HT1080 (cell line): ENCODE results near the gene TRIM23. TPM values are rescaled to one million over a fixed set of nuclear protein-coding genes. Genes with fewer than 3 reads are reported as not detected.
"Not testable (repeated sequence)": the region's sequence is repeated elsewhere in the genome, so short reads cannot be mapped to it uniquely, and the experiment has no call there.

Experiments used
- DNase-seq: peaks from one replicate; pipeline ENCODE4 v3.0.0-alpha.2; 2015; ENCODE audit warnings: low read depth
- polyA plus RNA-seq, 2 experiments: library from polyadenylated mRNA; depleted of rRNA; stranded (reverse); fragments of >200 nt; gene quantifications; 2 replicates each; pipeline ENCODE4 v1.2.3, GENCODE V29; 2015
- total RNA-seq: library from RNA; depleted of rRNA; stranded (reverse); fragments of >200 nt; shearing (Covaris generic); gene quantifications from 2 replicates; pipeline ENCODE4 v1.2.3, GENCODE V29; 2014; rRNA removed

The TRIM23 gene
- 13.8 and 14.0 TPM in 2 replicates for total RNA-seq
- polyA plus RNA-seq (2015; cell fraction: cytosol; rRNA removed), result 5.4 and 8.4 TPM in 2 replicates
- polyA plus RNA-seq (2015; cell fraction: nucleus; rRNA removed), result 13.9 and 15.8 TPM in 2 replicates

DNA sequence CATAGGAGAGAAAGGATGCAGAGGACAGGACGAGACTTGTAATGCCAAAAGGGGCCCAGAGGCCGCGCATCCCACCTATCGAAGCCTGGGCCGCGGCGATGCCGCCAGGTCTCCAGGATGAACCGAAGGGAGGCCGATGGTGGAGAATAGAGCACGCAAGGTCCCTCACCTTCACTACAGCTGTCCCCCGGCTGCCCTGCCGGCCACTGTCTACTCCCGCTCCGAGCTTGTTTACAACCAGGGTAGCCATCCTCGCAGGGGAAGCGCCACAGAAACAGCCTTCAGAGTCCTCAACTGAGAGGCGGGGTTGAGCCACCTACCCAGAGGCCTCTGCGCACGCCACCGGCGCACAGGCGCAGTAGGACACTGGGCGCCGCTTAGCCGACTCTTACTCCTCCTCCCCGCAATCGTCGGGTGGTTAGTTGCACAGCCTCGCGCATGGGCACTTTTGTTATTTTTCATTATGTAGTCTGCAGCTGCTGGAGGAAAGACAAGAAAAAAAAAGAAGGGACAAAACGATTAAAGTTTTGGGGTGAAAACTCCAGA lies at the start of gene TRIM23:
Gene TRIM23 (minus strand): TSS at position 309 of the 546 bp plus-strand sequence. CDS start 59 bp downstream, at position 250.
- peak; percentile 91 for DNase-seq

DNA sequence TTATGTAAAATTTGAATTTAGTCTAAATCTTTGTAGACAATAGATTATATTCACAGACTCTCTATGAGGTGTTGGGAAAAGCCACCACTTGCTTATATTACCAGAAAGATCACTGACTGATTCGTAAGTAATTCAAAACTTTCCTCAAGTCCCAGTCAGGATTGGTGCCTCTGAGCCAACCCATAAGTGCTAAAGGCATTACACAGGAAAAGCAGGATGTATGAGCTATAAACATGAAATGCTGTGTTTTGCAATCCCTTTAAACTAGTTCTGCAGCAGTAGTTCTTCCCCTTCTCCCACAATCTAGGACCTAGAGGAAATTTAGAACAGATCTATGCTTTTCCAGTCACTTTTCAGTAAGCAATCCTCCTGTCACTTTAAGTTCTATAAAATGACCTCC lies 48.7 kb upstream of the TRIM23 start:
- peak; percentile 42 for DNase-seq

DNA sequence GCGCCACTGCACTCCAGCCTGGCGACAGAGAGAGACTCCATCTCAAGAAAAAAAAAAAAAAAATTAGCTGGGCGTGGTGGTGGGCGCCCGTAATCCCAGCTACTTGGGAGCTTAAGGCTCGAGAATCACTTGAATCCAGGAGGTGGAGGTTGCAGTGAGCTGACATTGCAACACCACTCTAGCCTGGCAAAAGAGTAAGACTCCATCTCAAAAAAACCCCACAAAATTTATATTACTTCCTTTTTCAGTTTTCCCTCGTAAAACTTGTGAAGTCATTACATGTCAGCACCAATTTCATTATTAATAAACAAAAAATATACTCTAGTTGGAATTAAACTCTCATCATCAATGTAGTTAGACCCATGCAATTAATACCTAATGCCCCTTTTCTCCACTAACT lies 44.6 kb upstream of the TRIM23 start:
- no peak for DNase-seq

DNA sequence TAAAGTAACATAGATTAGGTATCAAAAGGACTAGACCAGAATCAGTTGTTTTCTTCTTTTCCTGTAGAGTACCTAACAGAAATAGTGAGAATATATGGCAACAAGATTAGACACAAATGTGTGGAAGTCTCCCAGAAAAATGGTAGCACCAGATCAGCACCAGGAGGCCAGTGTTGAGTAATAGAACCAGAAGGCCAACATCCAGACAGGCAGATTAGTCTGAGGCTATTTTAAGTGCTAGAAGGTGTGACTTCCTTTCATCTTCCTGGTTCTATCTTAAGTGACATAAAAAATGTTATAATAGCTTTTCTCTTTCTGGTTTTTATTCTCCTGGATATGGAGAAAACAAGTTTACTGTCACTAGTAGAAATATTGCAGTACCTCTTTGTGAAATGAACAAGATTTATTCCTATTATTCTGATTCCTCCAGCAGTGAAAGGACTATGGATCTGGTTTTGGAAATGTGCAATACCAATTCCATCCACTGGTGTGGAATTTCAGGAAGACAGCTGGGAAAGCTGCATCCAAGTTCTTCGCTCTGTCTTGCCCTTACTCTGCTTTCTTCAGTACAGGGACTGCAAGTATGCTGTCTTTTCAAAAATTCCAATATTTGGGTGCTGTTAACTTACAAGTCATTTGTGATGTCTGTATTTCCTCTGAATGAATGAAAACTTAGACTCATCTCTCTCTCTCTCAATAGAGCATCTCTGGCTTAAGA lies 39.8 kb upstream of the TRIM23 start:
- DNase-seq, result peak; percentile 10

DNA sequence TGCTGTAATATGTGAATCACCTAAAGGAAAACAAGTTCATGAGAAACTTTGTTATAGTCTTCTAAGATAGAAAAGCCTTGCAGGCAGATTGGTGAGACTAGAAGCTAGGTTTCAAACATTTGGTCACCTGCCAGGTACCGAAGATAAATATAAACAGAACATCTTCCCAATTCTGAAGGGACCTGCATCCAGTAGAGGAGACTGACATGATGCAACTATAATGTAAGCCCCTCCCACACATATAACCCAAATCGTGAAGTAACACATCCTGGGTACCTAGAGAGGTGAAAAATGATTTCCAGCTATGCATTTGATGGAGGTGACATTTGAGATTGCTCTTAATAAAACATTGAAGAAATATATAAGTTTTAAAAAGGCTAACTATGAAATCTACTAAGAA lies 30.6 kb upstream of the TRIM23 start:
- DNase-seq, result no peak

DNA sequence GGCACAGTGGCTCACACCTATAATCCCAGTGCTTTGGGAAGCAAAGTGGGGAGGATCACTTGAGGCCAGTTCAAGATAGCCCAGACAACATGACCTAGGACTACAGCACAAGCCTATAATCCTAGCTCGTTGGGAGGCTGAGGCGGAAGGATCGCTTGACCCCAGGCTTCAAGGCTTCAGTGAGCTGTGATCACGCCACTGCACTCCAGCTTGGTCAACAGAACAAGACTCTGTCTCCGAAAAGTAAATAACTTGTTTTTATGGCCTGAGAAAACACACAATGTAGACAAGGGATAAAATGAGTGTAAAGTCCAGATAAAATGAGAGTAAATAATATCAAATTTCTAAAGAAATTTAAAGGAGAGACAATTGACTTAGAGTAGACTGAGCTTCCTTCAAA lies 27.0 kb upstream of the TRIM23 start:
- no peak for DNase-seq

DNA sequence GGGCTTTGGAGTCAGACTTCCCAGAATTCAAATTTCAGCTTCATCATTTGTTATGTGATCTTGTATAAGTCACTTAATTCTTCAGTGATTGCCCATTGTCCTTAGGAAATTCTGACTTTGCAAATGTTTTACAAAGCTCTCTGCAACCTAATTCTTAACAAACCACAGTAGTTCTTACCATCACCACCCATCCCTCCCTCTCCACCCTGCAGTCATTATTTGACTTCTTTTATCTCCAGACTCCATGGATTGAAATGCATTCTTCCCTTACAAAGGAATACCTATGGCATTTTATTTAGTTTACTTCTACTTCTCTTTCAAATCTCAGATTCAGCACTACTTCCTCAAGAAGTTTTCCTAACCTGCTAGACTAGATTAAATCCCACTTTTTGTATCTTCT lies 23.8 kb upstream of the TRIM23 start:
- DNase-seq, result no peak

DNA sequence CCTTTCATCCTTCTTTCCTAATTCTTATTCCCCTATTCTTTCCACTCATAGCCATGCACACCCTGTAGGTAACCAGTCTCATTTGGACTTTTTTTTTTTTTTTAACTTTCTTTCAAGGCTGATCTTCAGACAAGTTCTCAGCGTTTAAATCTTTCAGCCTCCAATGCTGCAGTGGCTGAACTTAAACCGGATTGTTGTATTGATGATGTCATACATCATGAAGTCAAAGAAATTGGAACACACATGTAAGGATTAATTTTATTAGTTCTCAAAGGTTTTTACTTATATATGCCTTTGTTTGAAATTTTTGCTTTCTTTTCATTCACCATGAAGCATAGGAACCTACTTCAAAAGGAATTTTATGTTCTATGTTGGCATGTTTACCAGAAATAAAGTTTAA lies 22.8 kb upstream of the TRIM23 start:
- DNase-seq, result no peak

DNA sequence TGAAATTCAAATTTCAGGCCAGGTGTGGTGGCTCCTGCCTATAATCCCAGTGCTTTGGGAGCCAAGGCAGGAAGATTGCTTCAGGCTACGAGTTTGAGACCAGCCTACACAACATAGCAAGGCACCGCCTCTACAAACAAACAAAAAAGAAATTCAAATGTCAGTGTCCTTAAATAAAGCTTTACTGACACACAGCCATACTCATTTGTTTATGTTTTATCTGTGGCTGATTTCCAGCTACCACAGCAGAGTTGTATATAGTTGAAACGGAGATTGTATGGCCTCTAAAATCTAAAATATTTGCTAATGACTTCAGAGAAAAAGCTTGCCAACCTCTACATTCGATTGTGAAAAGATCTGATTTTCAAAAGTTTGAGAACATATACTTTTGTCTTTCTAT lies 16.1 kb upstream of the TRIM23 start:
- no peak for DNase-seq

DNA sequence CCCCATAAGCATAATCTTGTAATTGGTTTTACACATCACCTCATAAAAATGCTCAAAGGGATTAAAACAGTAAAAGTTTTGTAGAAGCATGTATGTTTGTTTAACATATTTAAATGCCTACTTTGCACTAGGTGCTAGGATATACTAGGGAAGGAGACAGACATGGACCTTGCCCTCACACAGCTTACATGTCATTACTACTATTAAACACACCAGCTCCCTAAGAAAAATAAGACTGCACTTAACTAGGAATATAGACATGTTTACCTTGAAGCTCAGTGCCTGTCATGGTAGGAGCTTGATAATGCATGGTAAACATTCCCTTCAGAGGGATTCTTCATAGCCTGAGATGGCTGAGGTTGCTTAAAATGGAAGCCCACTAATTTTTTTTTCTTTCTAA lies 6.8 kb upstream of the TRIM23 start:
- DNase-seq, result no peak

DNA sequence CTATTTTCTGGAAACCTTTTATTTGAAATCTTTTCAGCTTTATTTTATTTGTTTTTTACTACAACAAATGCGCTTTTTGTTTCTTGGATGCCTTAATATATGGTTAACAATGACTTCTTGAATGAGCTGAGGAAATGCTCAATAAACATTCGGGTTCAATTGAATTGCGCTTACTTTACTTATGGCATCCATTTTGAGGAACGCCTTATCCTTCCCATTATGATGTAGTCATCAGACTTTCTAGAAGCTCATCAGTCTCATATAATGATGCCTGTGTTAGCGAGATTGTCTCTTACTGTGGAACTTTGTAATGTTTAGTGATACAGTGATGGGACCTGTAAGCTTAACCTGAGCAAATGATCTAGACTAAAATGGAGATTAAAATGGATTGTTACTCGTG lies 1.6 kb upstream of the TRIM23 start:
- DNase-seq, result no peak

DNA sequence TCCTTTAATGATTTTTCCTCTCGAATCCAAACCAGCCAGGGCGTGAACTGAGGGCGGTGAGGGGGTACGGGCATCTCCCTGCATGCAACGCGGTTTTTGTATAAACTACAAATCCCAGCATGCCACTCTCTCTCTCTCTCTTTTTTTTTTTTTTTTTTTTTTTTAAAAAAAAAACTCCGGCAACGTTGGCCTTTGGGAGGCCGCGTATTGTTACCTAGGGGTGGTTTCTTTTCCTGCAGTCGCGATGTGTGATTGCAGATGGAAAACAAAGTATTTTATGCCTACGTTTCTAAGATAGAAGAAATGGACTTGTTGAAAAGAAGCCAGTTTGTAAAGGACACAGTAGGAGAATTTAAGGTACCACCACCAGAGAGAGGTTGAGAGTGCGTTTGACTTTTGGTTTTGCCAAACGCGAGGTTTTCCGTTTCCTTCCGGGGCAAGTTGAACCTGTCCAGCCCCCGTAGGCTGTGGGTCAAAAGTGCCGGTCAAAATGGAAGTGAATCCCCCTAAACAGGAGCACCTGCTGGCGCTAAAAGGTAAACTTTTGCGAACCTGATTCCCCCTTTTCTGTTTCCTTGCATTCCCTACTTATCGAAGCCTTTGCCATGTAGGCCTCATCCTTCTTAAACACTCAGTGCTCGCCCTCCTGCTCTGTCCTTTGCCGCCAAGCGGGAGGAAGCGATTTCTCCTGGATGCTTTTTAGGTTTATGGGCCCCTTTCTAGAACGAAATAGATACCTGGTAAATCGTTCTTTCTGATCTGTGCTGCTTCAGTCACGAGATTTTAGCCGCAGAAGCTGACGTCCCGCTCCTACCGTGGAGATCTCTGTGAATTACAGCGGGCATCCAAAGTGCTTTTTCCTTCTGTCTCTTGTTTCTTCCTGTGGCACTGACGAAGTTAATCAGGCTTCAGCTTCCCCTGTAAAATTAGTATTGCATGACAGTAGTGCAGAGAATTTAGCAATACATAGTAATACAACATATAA lies 730 bp upstream of the TRIM23 start, which contains the start of the genes SHLD3 and TRAPPC13:
Gene SHLD3 (plus strand): TSS at position 457 of the 985 bp plus-strand sequence. CDS start 4,561 bp downstream, outside the sequence.
Gene TRAPPC13 (plus strand): TSS at position 457 of the 985 bp plus-strand sequence. CDS start 34 bp downstream, at position 491.
- DNase-seq, result peak; percentile 93

DNA sequence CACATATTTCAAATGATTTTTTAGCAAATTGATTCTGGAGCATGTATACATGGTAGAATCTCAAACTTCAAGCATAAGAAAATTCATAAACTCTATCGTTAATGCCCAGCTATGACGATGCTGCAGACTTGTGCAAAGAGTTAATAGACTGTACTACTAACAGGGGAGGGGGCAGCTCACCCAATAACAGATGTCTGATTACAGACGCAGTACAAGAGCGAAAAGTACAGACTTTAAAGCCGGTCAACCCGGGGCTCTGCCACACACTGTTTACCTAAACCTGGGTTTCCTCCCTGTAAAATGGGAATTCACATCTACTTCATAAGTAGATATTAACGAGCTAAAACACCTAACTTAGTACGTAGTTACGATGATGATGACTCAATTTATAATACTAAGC lies 651 bp downstream of the TRIM23 start:
- no peak for DNase-seq

DNA sequence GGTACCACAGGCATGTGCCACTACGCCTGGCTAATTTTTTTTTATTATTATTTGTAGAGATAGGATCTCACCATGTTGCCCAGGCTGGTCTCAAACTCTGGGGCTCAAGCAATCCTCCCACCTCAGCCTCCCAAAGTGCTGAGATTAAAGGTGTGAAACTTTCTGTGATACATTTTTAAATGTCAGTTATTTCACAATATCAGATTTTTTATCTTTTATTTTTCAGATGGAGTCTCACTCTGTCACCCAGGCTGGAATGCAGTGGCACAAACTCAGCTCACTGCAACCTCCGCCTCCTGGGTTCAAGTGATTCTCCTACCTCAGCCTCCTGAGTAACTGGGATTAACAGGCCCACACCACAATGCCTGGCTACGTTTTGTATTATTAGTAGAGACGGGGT lies 2.2 kb downstream of the TRIM23 start:
- DNase-seq, result not testable (repeated sequence)

DNA sequence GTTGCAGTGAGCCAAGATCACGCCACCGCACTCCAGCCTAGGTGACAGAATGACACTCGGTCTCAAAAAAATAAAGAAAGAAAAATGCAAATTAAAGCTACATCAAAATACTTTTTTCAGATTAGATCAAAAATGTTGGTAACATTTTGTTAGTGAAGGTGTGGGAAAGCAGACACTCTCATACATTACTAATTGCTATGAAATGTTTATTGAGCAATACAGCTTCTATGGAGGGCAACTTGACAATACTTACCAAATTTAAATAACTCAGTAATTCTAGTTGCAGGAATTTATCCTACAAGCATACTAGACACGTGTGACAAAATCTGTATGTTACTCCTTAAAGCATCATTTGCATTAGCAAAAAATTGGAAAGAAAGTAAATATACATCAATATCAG lies 4.1 kb downstream of the TRIM23 start:
- DNase-seq, result no peak

DNA sequence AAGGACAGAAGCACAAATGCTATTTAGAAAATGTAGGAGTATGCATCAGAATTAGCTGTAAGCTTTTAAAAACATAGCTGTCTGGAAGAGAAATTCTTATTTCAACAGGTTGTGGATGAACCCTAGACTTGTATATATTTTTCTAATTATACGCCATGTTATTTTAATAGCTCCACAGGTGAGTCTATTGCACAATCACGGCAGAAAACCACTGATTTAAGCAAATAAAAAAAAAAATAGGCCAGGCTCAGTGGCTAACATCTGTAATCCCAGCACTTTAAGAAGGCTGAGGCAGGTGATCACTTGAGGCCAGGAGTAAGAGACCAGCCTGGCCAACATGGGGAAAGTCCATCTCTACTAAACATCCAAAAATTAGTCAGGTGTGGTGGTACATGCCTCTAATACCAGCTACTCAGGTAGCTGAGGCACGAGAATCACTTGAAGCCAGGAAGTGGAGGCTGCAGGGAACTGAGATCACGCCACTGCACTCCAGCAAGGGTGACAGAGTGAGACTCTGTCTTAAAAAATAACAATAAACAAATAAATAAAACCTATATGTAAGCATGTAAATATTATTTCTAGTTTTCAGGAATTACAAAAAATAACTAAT lies 11.7 kb downstream of the TRIM23 start:
- no peak for DNase-seq

DNA sequence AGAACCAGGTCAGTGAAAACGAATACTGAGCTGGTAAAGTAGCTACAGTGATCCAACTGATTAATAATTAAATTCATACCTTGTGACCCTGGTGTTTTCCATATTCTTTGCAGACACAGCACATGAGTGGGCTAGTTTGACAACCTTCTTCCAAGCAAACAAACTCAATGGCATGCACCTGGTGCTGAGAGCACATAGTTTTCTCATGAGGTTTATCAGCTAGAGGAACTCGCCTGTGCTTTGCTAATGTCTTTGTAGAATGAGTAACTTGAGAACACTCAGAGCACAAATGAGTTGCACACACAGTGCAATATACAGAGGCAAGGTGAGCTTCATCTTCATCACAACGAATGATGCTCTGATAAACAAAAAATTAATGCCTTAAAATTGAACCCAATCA lies 12.6 kb downstream of the TRIM23 start:
- no peak for DNase-seq

DNA sequence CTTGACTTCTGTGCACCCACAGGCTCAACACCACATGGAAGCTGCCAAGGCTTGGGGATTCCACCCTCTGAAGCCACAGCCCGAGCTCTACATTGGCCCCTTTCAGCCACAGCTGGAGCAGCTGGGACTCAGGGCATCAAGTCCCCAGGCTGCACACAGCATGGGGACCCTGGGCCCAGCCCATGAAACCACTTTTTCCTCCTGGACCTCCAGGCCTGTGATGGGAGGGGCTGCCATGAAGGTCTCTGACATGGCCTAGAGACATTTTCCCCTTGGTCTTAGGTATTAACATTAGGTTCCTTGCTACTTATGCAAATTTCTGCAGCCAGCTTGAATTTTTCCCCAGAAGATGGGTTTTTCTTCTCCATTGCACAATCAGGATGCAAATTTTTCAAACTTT lies 22.4 kb downstream of the TRIM23 start:
- DNase-seq, result not testable (repeated sequence)

DNA sequence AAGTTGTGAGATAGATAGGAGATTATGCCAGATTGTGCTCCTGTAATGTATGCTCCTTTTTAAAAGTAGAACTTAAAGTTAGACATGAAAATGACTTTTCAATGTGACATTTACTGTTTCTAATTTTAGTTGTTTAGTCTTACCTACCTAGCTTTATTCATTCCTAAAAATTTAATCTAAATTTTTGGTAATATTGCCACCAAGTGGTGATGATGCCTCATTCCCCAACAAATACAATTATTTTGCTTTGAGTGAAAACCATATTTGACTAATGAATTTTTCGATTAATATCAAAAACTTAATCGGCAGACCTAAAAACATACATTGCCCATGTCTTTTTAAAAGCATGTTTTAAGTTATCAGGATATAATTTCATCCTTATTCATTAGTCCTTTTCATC lies 35.4 kb downstream of the TRIM23 start:
- no peak for DNase-seq

DNA sequence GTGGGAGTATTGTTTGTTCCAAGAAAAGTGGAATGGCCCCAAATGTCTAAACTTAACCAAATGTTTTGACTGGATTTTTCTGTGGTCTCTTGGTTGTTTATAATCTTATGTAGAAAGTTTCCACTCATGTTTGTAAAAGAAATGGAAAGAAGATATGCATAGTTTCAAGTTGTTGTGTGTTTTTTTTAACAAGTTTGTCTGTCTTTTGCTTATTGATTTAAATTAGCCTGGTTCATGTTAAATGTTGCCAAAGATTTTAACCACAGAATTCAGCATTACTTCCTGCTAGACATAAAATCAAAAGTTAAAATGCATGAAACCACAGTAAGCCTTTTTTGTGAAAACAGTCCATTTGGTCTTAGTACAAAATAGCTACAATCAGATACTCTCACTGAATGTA lies 47.0 kb downstream of the TRIM23 start:
- DNase-seq, result no peak

DNA sequence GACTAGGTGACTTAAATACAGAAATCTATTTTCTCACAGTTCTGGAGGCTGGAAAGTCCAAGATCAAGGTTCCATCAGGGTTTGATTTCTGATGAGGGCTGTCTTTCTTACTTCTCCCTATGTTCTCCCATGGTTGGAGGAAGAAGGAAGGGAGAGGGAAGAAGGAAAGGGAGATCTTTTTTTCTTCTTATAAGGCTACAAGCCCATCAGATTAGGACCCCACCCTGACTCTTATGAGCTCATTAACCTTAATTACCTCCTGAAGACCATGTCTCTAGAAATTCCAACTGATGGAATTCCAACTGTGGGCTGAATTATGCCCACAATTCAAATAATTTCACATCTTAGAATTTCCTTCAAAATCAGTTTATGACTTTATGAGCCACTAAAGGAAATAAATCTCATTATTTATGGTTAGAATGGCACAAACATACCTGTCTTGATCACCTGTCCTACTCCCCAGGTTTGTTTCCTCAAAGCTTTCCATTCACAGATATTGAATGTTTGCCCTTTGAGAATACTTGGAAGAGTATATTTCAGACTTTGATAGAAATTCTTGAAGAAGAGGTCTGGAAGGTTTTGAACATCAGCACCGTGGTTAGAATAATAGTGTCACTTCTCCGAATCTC lies 53.4 kb downstream of the TRIM23 start:
- DNase-seq, result no peak
